NK-92 (cell line): ENCODE measurements around the gene TBL1X.
"Not testable (repeated sequence)": the region's sequence is repeated elsewhere in the genome, so short reads cannot be mapped to it uniquely, and the experiment has no call there.

Experiments
- DNase-seq: peaks from one replicate; lab custom pipeline; 2025; ENCODE audit not compliant: unreplicated experiment; lab: John Stamatoyannopoulos, UW

Gene TBL1X

DNA sequence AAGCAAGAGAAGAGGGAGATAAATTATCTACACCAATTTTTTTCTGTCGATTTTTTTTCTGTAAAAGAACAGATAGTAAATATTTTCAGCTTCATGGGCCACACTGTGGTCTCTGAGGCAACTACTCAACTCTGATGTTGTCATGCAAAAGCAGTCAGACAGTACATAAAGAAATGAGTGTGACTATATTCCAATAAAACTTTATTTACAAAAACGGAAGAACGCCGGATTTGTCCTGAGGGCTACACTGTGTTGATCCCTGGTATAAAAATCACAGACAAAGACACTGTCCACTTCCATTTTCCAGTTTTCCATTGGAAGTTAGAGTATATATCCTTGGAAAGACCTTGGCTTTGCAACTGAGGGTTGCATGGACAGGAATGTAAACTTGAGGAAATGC, 282.8 kb downstream of the TBL1X start:
- DNase-seq: no peak

DNA sequence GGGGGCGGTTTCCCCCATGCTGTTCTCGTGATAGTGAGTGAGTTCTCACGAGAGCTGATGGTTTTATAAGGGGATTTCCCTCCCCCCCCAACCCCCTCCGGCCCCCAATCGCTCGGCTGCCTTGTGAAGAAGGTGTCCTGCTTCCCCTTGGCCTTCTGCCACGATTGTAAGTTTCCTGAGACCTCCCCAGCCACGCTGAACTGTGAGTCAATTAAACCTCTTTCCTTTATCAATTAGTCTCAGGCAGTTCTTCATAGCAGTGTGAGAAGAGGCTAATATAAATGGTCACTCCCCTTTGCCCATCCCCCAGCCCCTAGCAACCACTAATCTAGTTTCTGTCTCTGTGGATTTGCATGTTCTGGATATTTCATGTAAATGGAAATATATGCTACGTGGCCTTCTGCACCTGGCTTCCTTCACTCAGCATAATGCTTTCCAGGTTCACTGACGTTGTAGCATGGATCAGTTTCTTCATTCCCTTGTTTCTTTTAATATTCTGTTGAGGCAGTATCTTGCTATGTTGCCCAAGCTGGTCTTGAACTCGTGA, 284.4 kb downstream of the TBL1X start:
- DNase-seq: no peak

DNA sequence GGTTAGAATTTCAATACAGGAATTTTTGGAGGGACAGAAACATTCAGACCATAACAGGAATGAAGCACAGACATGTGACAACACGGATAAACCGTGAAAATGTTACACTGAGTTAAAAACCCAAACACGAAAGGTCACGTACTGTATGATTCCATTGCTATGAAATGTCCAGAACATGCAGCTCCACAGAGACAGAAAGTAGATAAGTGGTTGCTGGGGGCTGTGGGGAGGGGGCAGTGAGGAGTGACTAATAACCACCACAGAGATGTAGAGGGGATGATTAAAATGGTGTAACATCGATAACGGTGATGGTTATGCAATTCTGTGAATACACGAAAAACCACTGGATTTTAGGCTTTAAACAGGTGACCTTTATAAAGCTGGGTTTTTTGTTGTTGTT, 292.5 kb downstream of the TBL1X start:
- DNase-seq: no peak

DNA sequence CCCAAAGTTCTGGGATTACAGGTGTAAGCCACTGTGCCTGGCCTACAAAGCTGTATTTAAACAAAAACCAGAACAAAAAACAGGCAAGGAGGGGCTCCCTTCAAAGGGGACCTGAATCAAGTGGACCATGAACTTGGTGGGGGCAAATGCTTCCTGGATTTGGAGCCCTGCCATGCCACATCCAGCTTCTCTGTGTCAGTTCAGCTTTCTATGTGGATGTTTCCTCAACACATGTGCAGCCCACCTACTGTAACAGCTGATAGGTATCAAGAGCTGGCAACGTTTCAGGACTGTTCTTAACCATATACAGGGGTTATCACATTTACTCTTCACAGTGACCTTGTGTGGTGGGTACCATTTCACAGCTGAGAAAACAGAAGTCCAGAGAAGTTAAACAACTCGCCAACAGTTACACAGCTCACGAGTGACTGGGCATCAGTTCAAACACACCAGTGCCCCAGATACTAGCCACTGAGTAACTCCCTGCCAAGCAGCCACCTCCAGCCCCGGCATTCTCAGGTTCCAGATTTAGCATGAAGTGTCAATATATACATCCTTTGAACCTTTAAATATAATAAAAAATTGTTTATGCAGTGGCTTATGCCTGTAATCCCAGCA, 293.3 kb downstream of the TBL1X start:
- DNase-seq: no peak

DNA sequence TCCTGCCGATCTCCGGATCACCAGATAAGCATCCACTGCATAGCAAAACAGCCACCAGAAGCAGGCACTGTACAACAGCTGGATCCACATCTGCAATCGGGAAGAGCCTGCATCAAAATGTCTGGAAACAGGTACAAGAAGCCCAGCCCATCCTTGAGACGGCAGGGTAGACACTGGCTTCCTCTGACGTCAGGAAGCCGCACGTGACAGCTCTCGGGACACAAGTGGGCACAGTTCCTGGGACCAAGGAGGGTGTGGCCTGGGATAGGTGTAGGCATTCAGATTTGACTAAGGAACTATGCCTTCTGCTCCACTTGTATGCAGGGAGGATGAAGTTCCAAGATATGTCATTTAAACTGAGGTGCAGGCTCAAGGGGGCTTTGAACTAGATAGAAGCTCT, 294.5 kb downstream of the TBL1X start:
- DNase-seq: no peak

DNA sequence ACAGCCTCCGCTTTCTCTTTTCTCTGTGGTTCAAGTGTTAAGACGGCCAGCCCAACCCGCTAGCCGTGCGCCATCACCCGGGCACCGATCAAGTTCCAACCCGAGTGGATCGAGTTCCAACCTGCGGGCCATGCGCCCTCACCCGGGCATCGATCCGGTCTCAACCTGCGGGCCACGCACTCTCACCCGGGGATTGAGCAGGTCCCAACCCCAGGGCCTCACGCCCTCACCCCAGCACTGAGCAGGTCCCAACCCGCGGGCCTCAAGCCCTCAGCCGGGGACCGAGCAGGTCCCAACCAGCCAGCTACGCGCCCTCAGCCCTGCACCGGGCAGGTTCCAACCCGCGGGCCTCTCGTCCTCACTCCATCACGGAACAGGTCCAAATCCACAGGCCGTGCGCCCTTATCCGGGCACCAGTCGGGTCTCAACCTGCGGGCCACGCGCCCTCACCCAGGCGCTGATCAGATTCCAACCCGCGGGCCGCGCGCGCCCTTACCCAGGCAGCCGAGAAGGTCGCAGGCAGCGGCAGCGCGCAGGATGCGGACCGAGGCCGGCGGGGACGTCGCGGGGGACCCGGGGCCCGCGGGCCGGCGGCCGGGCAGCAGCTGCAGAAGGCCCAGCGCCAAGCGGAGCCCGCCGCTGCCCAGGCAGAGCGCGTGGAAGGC, 300.3 kb downstream of the TBL1X start:
- DNase-seq: no peak

DNA sequence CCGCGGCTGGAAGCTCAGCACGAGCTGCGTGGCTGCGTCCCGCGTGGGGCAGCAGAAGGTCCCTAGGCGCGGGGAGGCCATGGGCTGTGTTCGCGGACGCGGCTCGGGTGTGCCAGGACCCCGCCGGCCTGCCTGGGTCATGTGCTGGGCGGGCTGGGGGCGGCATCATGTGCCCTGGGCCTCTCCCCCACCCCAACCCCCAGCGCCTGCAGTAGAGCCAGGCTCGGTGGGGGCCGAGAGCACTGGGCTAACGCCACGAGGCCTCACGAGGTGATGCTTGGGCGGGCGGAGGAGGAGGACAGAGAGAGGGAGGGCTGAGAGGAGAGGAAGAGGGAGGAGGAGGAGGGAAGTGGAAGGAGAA, 300.9 kb downstream of the TBL1X start, which contains the start of gene GPR143:
Gene GPR143, minus strand, starts transcription at position 111 of the 361 bp plus-strand sequence. Its CDS starts 30 bp downstream, at position 81.
- DNase-seq: no peak

DNA sequence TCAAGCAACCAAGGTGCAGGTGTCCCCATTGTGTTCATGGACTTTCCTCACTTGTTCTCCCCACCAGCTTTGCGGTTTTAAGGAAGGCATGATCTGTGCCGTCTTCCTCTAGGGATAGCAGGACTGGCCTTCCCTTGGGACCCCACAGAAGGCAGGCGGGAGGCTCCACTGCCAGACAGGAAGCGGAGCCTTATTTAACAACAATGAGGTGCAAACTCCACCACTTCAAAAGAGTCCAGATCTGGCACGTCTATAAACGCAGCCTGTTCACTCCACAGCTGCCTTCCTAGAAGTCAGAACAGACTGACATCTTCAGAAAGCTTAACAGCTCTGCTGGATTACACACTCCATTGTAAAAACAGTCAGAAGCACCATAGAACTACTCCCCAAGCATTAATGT, 302.5 kb downstream of the TBL1X start:
- DNase-seq: no peak

DNA sequence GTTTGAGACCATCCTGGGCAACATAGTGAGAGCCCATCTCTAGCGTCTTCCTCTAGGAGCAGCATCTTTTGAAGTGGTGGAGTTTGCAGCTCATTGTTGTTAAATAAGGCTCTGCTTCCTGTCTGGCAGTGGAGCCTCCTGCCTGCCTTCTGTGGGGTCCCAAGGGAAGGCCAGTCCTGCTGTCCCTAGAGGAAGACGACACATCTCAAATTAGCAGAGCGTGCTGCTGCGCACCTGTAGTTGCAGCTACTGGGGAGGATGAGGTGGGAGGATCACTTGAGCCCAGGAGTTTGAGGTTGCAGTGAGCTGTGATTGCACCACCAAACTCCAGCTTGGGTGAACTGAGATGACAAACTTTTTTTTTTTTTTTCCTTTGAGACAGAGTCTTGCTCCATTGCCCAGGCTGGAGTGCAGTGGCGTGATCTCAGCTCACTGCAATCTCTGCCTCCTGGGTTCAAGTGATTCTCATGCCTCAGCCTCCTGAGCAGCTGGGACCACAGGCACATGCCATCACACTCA, 303.5 kb downstream of the TBL1X start:
- not testable (repeated sequence) for DNase-seq

DNA sequence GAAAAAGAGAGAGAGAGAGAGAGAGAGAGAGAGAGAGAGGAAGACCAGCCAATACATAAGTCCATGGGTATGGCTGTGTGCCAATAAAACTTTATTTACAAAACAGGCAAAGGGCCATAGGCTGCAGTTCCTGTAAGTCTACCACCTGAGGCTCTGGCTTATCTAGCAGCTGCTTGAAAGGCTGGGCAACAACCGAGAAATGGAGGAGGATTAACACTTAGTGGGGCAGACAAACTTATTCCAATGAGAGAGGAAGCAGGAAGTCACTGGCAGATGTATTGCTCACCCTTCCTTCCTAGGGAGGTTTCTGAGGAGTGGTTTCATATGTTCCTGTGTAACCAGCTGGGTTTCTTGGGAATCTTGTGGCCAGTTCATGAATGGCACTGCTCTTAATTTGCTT, 305.5 kb downstream of the TBL1X start:
- DNase-seq: no peak

DNA sequence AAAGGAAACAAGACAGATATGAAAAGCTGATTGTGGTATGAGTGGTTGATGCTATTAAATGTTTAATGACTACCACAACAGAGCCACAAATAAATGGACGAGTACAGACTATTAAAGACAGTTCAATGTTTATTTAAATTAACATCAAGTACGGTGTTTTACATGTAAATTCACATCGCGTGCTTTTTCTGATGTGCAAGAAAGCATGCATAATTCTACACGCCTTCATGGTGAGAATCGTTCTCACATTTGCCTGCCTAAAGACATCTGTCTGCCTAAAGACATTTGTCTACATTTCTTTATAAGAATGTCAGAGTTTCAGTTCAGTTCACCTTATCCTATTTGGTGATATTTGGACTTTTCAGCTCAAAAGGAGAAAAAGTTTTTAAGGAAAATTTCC, 308.1 kb downstream of the TBL1X start:
- no peak for DNase-seq

DNA sequence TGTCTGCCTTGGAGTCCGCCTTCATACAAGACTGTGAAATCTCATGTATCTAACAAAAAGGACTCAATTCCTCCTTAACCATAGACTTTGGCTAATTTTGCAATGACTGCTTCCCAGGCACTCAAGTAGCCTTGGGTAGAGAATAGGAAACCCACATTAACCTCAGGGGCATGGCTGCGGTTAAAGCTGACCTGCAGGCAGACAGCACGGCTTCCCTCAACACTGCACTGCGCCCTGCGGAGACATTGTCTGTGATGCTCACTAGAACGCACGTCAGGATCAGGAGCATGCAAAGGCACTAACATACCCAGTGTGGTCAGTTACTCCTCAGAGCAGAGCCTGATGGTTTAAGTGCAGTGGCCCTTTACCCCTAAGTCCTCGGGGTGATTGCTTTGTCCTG, 311.1 kb downstream of the TBL1X start:
- DNase-seq: no peak

DNA sequence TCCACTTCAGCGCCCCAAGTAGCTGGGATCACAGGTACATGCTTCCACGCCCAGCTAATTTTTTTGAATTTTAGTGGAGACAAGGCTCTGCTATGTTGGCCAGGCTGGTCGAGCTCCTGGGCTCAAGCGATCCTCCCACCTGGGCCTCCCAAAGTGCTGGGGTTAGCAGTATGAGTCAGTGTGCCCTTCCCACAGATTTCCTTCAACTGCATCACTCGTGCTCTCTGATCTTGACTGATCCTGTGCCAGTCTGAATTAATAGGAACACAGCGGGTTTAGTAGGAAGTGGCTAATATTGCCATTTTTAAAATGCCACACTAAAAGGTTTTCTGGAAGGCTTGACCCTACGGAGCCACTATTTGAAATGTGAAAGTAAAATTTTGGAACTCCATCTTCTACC, 317.1 kb downstream of the TBL1X start:
- DNase-seq: no peak

DNA sequence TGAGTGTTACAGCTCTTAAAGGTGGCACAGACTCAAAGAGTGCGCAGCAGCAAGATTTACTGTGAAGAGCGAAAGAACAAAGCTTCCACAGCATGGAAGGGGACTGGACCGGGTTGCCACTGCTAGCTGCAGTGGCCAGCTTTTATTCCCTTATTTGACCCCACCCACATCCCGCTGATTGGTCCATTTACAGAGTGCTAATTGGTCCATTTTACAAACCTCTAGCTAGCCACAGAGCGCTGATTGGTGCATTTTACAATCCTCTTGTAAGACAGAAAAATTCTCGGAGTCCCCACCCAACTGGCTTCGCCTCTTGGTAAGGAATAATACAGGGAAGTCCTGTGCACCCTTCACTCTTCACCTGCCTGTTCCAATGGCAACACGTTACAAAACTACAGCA, 319.5 kb downstream of the TBL1X start:
- DNase-seq: no peak

DNA sequence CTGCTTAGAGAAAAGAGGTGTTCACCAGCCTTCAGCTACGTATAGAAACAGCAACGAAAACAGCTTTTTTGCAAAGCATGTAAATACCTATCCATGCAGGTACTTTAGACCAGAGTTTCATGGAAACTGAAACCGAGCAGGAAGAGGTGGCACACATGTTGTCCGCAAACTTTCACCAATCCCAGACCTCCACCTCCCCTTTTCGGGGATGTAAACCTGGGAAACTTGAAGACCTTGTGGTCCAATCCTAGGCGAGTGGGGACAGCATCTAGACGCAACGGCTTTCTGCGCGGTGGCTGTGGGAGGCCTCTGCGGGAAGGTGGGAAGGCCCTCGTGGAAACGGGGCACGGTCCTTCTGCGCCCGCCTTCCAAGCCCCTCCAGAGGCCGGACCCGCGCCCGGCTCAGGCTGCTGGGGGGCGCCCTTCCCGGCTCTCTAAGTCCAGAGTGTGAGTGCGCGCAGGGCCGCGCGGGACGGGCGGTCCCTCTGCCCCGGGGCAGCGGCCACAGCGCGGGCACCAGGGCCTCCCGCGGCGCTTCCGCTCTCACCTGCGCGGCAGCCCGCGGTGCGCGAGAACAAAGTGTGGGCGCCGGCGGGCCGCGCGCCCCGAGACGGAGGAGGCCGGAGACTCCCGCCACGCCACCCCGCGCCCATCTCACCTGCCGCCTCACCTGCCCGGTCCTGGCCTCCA, 320.5 kb downstream of the TBL1X start:
- DNase-seq: no peak

DNA sequence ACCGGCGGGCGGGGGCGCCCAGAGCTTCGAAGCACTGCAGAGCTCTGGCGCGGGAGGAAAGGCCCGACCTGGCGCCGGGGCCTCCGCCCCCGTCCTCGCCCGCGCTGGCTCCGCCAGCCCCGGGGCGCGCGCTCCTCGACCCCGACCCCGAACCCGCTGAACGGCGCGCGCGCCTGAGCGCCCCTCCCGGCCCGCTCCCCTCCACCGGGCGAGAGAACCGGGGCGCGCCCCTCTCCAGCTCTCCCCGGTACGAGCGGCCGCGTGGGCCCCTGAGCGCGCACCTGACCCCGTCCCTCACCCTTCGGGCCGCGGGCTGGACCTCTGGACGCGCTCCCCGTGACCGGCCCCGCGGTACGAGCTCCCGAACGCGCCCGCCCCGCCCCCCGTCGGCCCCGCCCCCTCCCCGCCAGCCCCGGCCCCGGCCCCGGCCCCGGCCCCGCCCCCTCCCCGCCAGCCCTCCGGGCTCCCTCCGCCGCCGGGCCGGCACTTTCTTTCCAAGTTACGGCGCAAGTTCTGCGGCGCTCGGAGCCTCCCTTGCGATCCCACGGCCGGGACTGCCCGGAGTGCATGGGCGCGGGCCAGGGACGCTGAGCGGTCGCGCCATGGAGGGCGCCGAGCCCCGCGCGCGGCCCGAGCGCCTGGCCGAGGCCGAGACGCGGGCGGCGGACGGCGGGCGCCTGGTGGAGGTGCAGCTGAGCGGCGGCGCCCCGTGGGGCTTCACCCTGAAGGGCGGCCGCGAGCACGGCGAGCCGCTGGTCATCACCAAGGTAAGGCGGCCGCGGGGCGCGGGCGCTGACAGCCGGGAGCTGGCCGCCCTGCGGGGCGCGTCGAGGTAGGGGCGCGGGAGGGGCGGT, 321.3 kb downstream of the TBL1X start, which contains the start of gene SHROOM2:
Gene SHROOM2, plus strand, starts transcription at position 486 of the 854 bp plus-strand sequence. Its CDS starts 117 bp downstream, at position 603.
- DNase-seq: no peak

DNA sequence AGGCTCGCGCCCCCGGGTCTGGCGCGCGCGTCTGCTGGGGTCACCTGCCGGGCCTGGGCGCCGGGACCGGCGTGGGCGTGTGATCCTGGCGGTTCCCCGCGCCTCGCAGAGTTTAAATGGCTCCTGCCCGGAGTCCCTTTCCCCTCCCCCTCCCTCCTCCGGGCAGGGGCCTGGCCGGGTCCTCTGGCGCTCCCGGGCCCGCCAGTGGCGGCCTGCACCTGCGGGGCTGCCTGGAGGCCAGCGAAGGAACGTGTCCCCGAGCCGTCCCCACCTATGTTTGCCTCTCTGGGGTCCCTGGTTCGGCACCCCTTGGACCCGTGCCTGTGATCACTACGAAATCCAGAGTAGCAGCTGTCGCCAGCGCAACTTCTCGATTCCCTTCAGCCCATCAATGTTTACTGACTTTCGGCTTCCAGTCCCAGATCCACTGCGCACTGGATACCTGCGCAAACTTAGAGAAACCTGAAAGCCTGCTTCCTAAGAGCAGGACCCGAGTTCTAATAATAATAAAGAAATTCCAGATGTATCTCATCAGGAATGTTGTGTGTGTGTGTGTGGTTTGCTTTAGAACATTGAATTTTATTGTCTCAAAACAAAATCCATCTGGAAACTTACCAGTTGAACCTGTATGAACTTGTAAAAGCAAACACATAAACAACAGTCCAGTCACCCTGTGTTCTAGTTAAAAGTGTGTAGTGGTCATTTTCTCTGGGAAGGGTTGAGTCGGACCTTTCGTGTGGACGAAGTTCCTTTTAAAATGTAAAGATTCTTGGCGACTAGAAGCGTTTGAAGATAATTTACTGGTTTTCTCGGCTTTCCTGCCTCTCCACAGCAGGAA, 322.2 kb downstream of the TBL1X start:
- DNase-seq: no peak

DNA sequence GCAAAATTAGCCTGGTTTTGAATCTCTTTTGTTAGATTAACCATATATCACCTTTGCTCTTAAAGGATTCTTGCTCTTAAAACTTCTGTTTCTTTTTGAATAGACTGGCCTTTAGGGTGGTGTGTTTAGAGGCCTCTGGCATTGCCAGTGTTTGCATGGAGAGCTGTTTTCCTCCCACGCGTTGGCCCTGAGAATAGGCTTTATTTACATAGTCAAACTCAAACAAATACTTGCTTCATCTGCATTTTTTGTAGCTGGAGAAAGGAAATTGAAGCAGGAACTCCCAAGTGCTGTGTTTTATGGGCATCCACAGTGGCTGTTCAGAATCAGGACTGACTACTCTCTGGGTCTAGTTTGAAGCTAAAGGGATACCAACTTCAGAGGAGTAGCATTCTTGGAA, 324.1 kb downstream of the TBL1X start:
- no peak for DNase-seq

DNA sequence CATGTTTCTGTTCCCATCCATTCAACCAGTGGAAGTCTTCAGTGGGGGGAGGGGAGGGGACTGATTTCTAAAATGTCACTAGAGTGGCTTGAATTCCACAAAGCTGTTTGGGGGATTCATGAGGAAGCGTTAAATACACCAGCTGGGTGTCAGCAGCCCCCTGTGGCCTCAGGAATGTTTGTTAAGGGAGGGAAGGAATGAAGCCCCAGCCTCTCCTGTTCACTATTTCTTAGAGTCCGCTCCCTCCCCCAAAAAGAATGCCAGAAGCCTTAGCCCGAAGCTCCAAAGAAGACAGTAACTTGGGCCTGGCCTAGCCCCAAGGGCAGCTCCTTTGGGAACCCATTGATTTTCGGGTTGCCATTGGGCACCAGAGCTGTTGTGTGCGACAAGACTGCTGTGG, 324.7 kb downstream of the TBL1X start:
- no peak for DNase-seq
